Kidney capillary endothelial cell (primary cell): Measurements from ENCODE around the gene SERPINB10.
A peak's percentile ranks its signal among the peaks of the same experiment; 100 is the strongest.

Experiments
- DNase-seq: peaks from one replicate; pipeline ENCODE4 v3.0.0-alpha.2; 2018; ENCODE audit warnings: low spot score

Gene SERPINB10

GRCh38 chr18:63907664-63908063 lies at the start of gene SERPINB10:
Gene SERPINB10, plus strand, starts transcription at chr18:63907958. Its CDS starts 7,553 bp downstream, at chr18:63915511.
- no peak for DNase-seq

- DNase-seq: no peak
These were observed 49.3 kb upstream of the SERPINB10 start for GRCh38 chr18:63858456-63858855.

GRCh38 chr18:63859781-63860475 lies 47.8 kb upstream of the SERPINB10 start:
- no peak for DNase-seq

GRCh38 chr18:63860531-63860930 lies 47.2 kb upstream of the SERPINB10 start:
- no peak for DNase-seq

- no peak for DNase-seq
These were observed 40.2 kb upstream of the SERPINB10 start for GRCh38 chr18:63867368-63868125.

GRCh38 chr18:63868546-63868945 lies 39.2 kb upstream of the SERPINB10 start:
- DNase-seq: no peak

- DNase-seq: peak; percentile 46
These were observed 38.4 kb upstream of the SERPINB10 start for GRCh38 chr18:63869374-63869773.

GRCh38 chr18:63869851-63870250 lies 37.9 kb upstream of the SERPINB10 start:
- no peak for DNase-seq

- DNase-seq: no peak
These were observed 35.9 kb upstream of the SERPINB10 start for GRCh38 chr18:63871836-63872235.

GRCh38 chr18:63872586-63872985 lies 35.2 kb upstream of the SERPINB10 start:
- no peak for DNase-seq

- no peak for DNase-seq
These were observed 29.4 kb upstream of the SERPINB10 start for GRCh38 chr18:63878343-63878742.

GRCh38 chr18:63878925-63879324 lies 28.8 kb upstream of the SERPINB10 start:
- no peak for DNase-seq

- DNase-seq: peak; percentile 14
These were observed 28.0 kb upstream of the SERPINB10 start for GRCh38 chr18:63879709-63880108.

- DNase-seq: no peak
These were observed 25.9 kb upstream of the SERPINB10 start for GRCh38 chr18:63881851-63882250.

GRCh38 chr18:63882333-63883141 lies 25.2 kb upstream of the SERPINB10 start:
- DNase-seq: peak; percentile 44

- no peak for DNase-seq
These were observed 24.1 kb upstream of the SERPINB10 start for GRCh38 chr18:63883617-63884016.

GRCh38 chr18:63887424-63887823 lies 20.3 kb upstream of the SERPINB10 start, which contains the start of gene SERPINB2:
Gene SERPINB2, plus strand, starts transcription at chr18:63887705. Its CDS starts 3,740 bp downstream, at chr18:63891445.
- no peak for DNase-seq

- no peak for DNase-seq
These were observed 19.1 kb upstream of the SERPINB10 start for GRCh38 chr18:63888470-63889190.

- no peak for DNase-seq
These were observed 18.1 kb upstream of the SERPINB10 start for GRCh38 chr18:63889626-63890025.

- DNase-seq: no peak
These were observed 17.4 kb upstream of the SERPINB10 start for GRCh38 chr18:63890237-63890949.

- DNase-seq: no peak
These were observed 16.8 kb upstream of the SERPINB10 start for GRCh38 chr18:63890950-63891304.
